Transverse colon (tissue), 4 donors: Measurements from ENCODE around the gene SCAI.
A peak's percentile ranks its signal among the peaks of the same experiment; 100 is the strongest.

Experiments used
- CTCF ChIP-seq, 5 experiments: fragments of 200-600 bp in 3 of 5; fragments of 450-650 bp in 2 of 5; sonication (generic) in 3 of 5; IDR thresholded peaks; 1 replicate in 2 of 5; 2 replicates in 3 of 5; pipeline ENCODE4 v1.5.1; 2016 to 2017; ENCODE audit warnings: antibody characterized with exemption in 5 of 5, inconsistent platforms in 3 of 5, mild to moderate bottlenecking in 2 of 5, moderate library complexity in 1 of 5
- EP300 ChIP-seq: sonication (generic); formaldehyde crosslinking; IDR thresholded peaks from one replicate; pipeline ENCODE4 v1.6.1; 2017; ENCODE audit warnings: antibody characterized with exemption, low read depth
- POLR2A ChIP-seq: fragments of 450-650 bp; IDR thresholded peaks from one replicate; pipeline ENCODE4 v1.6.1; 2016; ENCODE audit warnings: antibody characterized with exemption, mild to moderate bottlenecking, moderate library complexity
- POLR2AphosphoS5 ChIP-seq, 3 donors: sonication (generic); formaldehyde crosslinking; IDR thresholded peaks; one replicate each; pipeline ENCODE4 v1.6.1; 2016; ENCODE audit warnings: antibody characterized with exemption in 3 of 3

GRCh38 chr9:125189361-125190289 lies 46.3 kb upstream of the SCAI start, which contains the start of gene PPP6C:
- peak; percentile 46 to 79 (median 63) for TF ChIP-seq CTCF (IDR thresholded peaks at IDR 0.05)
- TF ChIP-seq POLR2A = peak; percentile 86
- peak; percentile 87 to 93 (median 92) for TF ChIP-seq POLR2AphosphoS5 (IDR thresholded peaks at IDR 0.05)
- TF ChIP-seq EP300 = no peak
